NCI-H2227 treated with DMSO at 0.1 percent for 48 hours (cell line): ENCODE data around the gene RGS3.

ENCODE experiments used
- DNase-seq: peaks from one replicate; lab custom pipeline; 2025; lab: John Stamatoyannopoulos, UW

Gene RGS3

GRCh38 chr9:113601656-113602055, 138.1 kb downstream of the RGS3 start:
- no peak for DNase-seq

DNA sequence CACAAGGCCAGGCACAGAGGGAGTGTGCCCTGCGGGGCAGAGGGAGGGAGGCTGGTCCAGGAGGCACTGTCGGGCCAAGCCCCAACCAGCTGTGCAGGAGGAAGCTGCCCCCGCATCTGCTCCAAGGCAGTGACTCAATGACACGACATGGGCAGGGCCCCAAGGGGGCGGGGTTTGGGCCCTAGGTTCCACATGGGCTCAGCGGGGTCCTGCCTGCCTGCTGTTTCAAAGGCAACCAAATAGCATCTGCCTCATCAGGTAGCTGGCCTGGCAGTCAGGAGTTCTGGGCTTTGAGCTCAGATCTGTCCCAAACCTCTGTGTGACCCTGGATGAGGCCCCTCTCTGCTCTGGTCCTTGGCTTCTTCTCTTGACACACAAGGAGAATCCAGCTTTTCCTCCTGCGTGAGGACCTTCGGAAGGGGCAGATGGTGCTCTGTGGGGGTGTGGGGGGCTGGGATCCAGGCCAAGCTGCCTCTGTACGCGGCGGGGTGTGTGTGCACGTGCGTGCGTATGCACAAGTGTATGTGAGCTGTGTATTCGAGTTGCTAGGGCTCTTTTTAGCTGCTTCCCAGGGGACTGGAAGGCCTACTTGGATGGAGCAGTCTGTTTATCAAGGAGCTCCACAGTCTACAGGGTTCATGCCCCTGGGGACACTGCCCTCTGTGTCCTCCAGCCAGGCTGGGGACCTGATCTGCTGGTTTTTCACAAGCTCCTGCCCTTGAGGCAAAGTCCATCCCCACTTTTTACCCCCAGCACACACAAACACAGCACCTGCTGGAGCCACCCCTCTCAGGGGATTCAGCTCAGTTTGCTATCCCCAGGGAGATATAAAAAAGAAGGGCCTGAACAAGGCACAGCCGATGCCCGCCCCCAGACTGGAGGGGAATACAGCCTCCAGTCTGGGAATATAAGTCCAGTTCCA, 138.9 kb downstream of the RGS3 start:
- no peak for DNase-seq

DNA sequence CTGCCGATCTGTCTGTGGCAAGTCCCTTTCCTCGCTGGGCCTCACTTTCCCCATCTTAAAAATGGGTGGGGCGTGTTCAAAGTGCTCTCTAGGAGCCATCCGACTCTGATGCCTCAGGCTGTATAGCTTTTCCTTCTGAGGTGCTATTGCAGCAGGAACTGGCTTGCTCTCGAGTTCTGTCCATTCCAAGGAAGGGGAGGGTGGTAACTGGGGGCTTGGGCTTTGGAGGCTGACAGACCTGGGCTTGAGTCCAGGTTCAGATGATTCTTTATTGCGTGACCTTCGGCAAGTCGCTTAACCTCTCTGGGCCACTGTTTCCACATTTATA, 139.5 kb downstream of the RGS3 start:
- no peak for DNase-seq

DNA sequence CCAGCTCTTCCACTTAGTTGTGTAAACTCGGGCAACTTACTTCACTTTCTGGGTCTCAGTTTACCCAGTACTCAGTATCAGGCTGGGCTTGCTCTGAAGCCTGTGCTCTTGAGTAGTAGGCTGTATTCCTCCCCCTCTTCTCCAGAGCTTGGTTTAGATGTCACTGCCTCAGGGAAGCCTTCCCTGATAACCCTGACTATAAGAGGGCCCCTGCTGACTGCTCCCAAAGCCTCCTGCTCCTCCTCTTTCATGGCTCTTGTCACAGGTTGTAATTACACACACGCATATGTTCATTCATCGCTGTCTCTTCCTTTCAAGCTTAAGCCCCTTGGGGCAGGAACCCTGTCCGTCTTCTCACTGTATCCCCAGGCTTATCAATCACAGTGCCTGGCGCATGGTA, 140.2 kb downstream of the RGS3 start:
- DNase-seq, result no peak

DNA sequence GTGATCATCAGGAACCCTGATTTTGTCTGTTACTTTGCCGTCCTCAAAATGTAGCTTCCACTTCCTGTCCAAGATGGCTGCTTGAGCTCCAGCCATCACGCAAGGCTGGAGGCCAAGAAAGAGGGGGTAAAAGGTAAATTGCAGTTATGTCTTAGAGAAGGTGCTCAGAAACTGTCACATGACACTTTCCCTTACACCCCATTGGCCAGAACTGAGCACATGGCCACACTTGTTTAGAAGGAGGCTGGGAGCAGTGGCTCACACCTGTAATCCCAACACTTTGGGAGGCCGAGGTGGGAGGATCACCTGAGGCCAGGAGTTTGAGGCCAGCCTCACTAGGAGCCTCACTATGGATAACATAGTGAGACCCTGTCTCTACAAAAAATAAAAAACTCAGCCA, 140.9 kb downstream of the RGS3 start:
- no peak for DNase-seq

GRCh38 chr9:113606510-113606909, 143.0 kb downstream of the RGS3 start:
- no peak for DNase-seq

DNA sequence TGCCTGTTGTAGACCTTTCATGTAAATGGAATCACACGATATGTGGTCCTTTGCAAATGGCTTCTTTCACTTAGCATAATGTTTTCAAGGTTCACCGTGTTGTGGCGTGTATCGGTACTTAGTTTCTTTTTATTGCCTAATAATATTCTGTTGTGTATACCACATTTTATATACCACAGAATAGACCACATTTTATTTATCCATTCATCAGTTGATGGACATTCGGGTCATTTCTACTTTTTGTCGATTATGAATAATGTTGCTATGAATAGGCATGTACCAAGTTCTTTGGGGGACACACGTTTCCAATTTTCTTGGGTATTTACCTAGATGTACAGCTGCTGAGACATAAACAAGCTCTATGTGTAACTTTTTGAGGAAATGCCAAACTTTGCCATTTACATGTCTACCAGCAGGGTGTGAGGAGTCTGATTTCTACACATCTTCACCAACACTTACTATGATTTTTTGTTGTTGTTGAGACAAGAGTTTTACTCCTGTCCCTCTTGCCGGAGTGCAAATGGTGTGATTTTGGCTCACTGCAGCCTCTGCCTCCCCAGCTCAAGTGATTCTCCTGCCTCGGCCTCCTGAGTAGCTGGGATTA, 144.7 kb downstream of the RGS3 start:
- no peak for DNase-seq

GRCh38 chr9:113609562-113610318, 146.2 kb downstream of the RGS3 start:
- DNase-seq, result no peak

DNA sequence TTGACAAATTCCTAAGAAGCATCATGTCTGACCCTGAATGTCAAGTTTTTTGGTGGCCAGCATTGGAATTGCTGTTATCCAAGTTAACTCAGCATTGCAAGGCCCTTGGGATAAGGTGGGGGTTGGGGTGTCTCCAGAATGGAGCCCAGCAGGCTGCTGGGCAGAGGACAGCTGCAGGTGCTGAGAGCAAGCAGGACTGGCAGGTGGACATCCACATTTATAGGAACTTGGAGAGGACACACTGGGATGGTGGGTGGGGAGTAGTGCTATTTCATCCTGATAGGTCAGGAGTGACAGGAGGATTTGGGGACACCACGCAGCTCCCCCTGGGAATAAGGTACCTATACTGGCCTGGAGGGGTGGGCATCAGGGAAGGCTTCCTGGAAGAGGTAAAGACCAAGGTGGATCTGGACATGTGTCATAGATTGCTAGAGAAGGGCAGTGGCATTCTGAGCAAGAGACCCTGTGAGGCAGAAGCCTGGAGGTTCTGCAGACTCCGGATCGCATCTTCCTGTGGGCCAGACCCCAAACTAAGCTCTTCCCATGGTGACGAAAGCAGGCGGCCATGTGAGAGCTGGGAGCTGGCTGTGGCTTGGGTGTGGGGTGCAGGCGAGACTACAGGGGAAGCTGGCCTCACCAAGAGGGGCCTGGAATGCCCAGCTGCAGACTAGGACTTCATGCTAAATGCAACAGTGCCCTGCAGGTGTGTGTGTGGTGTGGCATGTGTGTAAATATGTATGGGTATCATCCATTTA, 148.1 kb downstream of the RGS3 start:
- no peak for DNase-seq

DNA sequence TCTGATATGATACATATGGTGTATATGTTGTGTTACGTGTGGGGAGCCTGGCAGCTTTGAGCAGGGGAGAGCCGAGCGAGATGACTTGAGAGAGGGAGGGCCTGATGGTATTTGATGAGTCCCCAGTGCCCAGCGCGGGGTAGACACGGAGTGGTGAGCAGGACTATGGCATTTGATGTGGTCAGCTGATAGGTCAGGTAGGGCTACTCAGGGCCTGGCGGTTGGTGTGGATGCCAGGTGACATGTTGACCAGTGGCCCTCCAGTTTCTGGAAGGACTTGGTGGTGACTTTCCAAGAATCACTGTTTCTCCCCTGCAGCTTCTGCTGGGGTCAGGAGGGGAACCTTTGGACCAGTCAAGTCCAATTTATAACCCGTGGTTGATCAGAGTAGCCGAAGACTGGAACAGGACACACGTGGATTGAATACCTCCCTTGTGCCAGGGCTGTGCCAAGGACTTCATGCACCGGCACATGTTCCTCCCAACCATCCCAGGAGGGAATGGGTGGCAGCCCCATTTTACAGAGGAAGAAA, 148.8 kb downstream of the RGS3 start:
- DNase-seq, result no peak

DNA sequence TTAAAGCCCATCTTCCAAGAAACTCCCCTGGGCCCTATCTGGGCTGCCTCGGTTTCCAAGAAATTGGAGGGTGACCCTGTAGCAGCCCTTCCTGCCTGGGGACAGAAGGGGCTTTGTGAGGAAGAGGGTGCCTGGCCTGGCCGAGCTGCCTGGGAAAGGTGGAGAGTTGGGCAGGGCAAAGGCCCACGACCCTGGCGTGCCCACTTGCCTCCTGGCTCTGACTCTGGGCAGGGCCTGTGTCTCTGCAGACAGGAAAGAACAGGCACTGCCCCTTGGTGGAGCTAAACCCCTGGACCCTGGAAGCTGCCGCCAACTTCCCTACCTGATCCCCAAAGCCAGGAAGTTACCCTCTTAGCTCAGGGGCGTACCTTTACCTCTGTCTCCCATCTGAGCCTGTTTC, 149.3 kb downstream of the RGS3 start:
- DNase-seq, result no peak

- DNase-seq, result no peak
Measured at GRCh38 chr9:113613815-113614413, 150.4 kb downstream of the RGS3 start.

- DNase-seq, result peak; percentile 28
Measured at GRCh38 chr9:113614843-113615648, 151.5 kb downstream of the RGS3 start.

- no peak for DNase-seq
Measured at GRCh38 chr9:113616116-113616515, 152.6 kb downstream of the RGS3 start.

DNA sequence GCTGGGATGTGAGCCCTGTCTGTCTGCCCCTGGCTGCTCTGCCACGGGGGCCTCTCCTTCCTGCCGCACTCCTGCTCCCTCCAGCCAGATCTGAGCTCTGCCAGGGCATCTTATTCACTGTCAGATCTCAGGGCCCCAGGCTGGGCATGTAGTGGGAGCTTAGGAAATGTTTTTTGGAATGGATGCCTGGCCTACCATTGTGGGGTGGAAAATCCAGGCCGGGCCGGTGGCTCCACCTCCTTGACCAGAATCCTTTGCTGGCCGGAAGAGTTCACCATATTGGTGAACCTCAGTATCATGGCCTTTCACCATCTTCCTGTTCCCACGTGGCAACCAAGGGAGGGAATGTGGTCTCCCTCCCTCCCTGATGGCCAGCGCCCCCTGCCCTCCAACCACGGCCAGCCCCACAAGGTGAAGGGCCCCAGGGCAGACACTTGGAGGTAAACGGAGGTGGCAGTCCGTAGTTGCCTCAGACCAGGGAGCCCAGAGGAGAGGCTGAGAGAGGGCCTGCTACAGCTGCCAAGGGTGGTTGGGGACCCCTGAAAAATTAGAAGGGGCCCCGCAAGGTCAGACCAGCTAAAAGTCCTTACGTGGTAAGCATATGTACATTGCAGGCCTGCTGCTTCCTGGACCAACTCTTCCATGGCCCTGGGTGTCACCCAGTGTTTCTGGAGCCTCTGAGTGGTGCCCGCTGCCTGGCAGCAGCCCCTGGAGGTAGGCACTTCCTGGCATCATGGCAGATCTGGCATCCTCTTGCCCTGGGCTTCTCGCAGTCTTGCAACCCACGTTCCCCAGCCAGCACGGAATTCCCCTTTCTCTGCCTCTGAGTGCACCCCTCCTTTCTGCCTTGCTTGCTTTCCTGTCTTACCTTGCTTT, 153.3 kb downstream of the RGS3 start:
- DNase-seq, result no peak

DNA sequence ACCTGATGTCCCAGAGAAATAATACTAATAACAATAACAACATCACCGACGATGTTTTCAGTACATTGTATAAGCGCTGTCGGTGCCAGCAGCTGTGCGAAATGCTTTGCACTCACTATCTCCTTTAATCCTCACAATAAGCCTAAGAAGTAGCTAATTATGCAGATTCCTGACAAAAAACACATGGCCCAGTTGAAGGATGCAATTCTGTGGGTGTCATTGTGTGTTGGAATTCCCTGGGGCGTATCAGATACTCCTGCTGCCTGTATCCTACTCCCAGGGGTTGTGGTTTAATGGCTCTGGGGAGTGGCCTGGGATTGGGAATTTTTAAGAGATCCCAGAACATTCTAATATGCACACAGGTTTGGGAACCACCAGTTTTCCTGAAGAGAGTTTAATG, 154.0 kb downstream of the RGS3 start:
- DNase-seq, result no peak

DNA sequence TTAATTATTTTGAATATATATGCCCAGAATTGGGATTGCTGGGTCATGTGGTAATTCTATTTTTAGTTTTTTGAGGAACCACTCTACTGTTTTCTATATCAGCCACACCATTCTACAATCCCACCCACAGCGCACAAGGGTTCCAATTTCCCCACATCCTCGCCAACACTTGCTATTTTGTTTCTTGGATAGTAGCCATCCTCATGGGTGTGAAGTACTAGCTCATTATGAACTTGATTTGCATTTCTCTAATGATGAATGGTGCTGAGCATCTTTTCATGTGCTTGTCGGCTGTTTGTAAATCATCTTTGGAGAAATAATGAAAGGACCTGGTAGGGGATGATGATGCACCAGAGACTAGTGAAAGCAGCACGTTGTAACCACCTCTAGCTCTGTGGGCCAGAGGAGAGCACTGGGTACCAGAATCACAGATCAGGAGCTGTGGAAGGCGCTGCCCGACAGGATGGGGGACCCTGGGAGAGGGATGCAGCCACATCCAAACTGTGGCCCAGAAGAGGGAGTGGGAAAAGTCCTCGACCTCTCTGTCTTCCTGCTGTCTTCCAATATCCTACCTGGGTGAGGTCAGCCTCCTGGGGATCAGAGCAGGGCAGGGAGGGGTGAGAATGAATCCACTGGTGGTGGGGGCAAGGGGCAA, 155.4 kb downstream of the RGS3 start:
- DNase-seq, result no peak

GRCh38 chr9:113619491-113620376, 156.2 kb downstream of the RGS3 start:
- DNase-seq, result no peak
